Endodermal cell (in vitro differentiated cells): ENCODE measurements around the gene HES3. TPM values are rescaled to one million over a fixed set of nuclear protein-coding genes. Genes with fewer than 3 reads are reported as not detected.

ENCODE experiments used
- DNase-seq: peaks from one replicate; pipeline ENCODE4 v3.0.0-alpha.2; 2017
- H3K27ac ChIP-seq: 2 replicates; pipeline ENCODE4 v1.5.1; 2013; ENCODE audit warnings: mild to moderate bottlenecking, low read depth, low read length, moderate library complexity
- H3K27me3 ChIP-seq: 2 replicates; pipeline ENCODE4 v1.6.1; 2013; ENCODE audit warnings: mild to moderate bottlenecking, low read length, moderate library complexity; ENCODE audit not compliant: insufficient read depth, control insufficient read depth, poor library complexity, severe bottlenecking
- H3K36me3 ChIP-seq: 2 replicates; pipeline ENCODE4 v1.7.0; 2013; ENCODE audit warnings: mild to moderate bottlenecking, low read length, moderate library complexity; ENCODE audit not compliant: control insufficient read depth, insufficient read depth
- H3K4me1 ChIP-seq: one replicate; pipeline ENCODE4 v1.7.0; 2013; ENCODE audit warnings: low read length; ENCODE audit not compliant: control insufficient read depth, insufficient read depth
- H3K4me3 ChIP-seq: 2 replicates; pipeline ENCODE4 v1.5.1; 2013; ENCODE audit warnings: mild to moderate bottlenecking, low read length, moderate library complexity
- H3K9ac ChIP-seq: 2 replicates; pipeline ENCODE4 v1.6.1; 2013; ENCODE audit warnings: mild to moderate bottlenecking, low read length, moderate library complexity; ENCODE audit not compliant: poor library complexity, severe bottlenecking; ENCODE audit errors: extremely low read depth
- H3K9me3 ChIP-seq: 2 replicates; pipeline ENCODE4 v1.6.1; 2013; ENCODE audit warnings: mild to moderate bottlenecking, low read length, moderate library complexity; ENCODE audit not compliant: control insufficient read depth
- H3K27ac Mint-ChIP-seq: 2 replicates; pipeline ENCODE4 v1.8.0; 2020; ENCODE audit warnings: mixed read lengths
- H3K27me3 Mint-ChIP-seq: 2 replicates; pipeline ENCODE4 v1.8.0; 2021; ENCODE audit warnings: mild to moderate bottlenecking, mixed read lengths; ENCODE audit not compliant: insufficient read depth
- H3K36me3 Mint-ChIP-seq: 2 replicates; pipeline ENCODE4 v1.8.0; 2020; ENCODE audit warnings: low read depth, mixed read lengths
- H3K4me1 Mint-ChIP-seq: 2 replicates; pipeline ENCODE4 v1.8.0; 2020; ENCODE audit warnings: mixed read lengths
- H3K4me3 Mint-ChIP-seq: 2 replicates; pipeline ENCODE4 v1.8.0; 2020; ENCODE audit warnings: mild to moderate bottlenecking, moderate library complexity, mixed read lengths
- H3K9me3 Mint-ChIP-seq: 2 replicates; pipeline ENCODE4 v1.8.0; 2020; ENCODE audit warnings: mild to moderate bottlenecking, mixed read lengths
- CTCF ChIP-seq: fragments of 200-600 bp; sonication (generic); conservative IDR thresholded peaks from 2 replicates; pipeline ENCODE4 v1.5.0; 2021; ENCODE audit warnings: antibody characterized with exemption, mild to moderate bottlenecking
- whole genome bisulfite sequencing, 2 experiments: methylation state at CpG; one replicate each; pipeline versions ENCODE4 v1.1.5 to v1.1.7; 2013; ENCODE audit warnings: missing lambda C conversion rate in 2 of 2, mixed read lengths in 1 of 2; ENCODE audit not compliant: insufficient coverage in 1 of 2, insufficient read length in 1 of 2; 5-methylcytosine and 5-hydroxymethylcytosine counted together
- total RNA-seq, 2 donors: library from RNA; stranded (reverse); fragmentation: NEBNext Ultra II Directional in 1 of 2; extraction: Animal tissue kit (Norgen Biotek cat#: 25700) in 1 of 2; gene quantifications; 2 replicates in 1 of 2; 3 replicates in 1 of 2; pipeline ENCODE4 v1.2.1, GENCODE V29; 2021

HES3 gene
- total RNA-seq, 2 donors from 2014 or later = 2.7 TPM; not detected in 1

GRCh38 chr1:6224718-6225117 lies 19.3 kb upstream of the HES3 start:
- Histone ChIP-seq H3K27ac (no peak overlapping the region), H3K36me3 (peaks cover 63% of the 10 kb centered on the region), H3K27me3 (no peaks in the 10 kb centered on the region), H3K9ac (no peak overlapping the region), H3K9me3 (no peaks in the 10 kb centered on the region), H3K4me3 (no peak overlapping the region), H3K4me1 (no peaks in the 10 kb centered on the region)
- Mint-ChIP-seq H3K27me3 (no peaks in the 10 kb centered on the region), H3K36me3 (peaks cover 65% of the 10 kb centered on the region), H3K4me1 (no peaks in the 10 kb centered on the region), H3K27ac (no peak overlapping the region), H3K4me3 (no peak overlapping the region), H3K9me3 (no peaks in the 10 kb centered on the region)
- no peak for TF ChIP-seq CTCF
- DNase-seq = no peak
- 95 to 96% methylated on average over 13 to 15 of the region's 15 CpGs for WGBS, 2 experiments

GRCh38 chr1:6225651-6226050 lies 18.3 kb upstream of the HES3 start:
- H3K27me3 Mint-ChIP-seq = no peaks in the 10 kb centered on the region

GRCh38 chr1:6233376-6233775 lies 10.6 kb upstream of the HES3 start:
- DNase-seq = no peak
- peaks cover 4% of the 10 kb centered on the region for H3K4me1 Mint-ChIP-seq
- no peak overlapping the region for H3K27ac Mint-ChIP-seq
- TF ChIP-seq CTCF = no peak
- H3K4me1 ChIP-seq = no peaks in the 10 kb centered on the region
- no peaks in the 10 kb centered on the region for H3K9me3 ChIP-seq
- H3K4me3 Mint-ChIP-seq = no peak overlapping the region
- H3K4me3 ChIP-seq = no peak overlapping the region
- H3K27me3 ChIP-seq = no peaks in the 10 kb centered on the region
- no peak overlapping the region for H3K9ac ChIP-seq
- no peaks in the 10 kb centered on the region for H3K9me3 Mint-ChIP-seq
- peaks cover 50% of the 10 kb centered on the region for H3K36me3 ChIP-seq
- H3K36me3 Mint-ChIP-seq = peaks cover 36% of the 10 kb centered on the region
- WGBS, 2 experiments = 74 to 91% methylated on average over 1 of the region's 1 CpG
- H3K27ac ChIP-seq = no peak overlapping the region
- no peaks in the 10 kb centered on the region for H3K27me3 Mint-ChIP-seq

More at GRCh38 chr1:6225651-6226050, 18.3 kb upstream of the HES3 start:
- WGBS, 2 experiments = 77 to 96% methylated on average over 5 to 8 of the region's 8 CpGs
- Histone ChIP-seq H3K4me1 (no peaks in the 10 kb centered on the region), H3K9ac (no peak overlapping the region), H3K4me3 (no peak overlapping the region), H3K36me3 (peaks cover 69% of the 10 kb centered on the region), H3K27me3 (no peaks in the 10 kb centered on the region), H3K9me3 (no peaks in the 10 kb centered on the region), H3K27ac (no peak overlapping the region)
- no peaks in the 10 kb centered on the region for H3K4me1 Mint-ChIP-seq
- H3K36me3 Mint-ChIP-seq = peaks cover 67% of the 10 kb centered on the region
- no peak overlapping the region for H3K4me3 Mint-ChIP-seq
- DNase-seq = no peak
- no peak for TF ChIP-seq CTCF
- H3K9me3 Mint-ChIP-seq = no peaks in the 10 kb centered on the region
- no peak overlapping the region for H3K27ac Mint-ChIP-seq
